Neural progenitor cell (in vitro differentiated cells): ENCODE results near the gene SH3BP5. TPM values are rescaled to one million over a fixed set of nuclear protein-coding genes. Genes with fewer than 3 reads are reported as not detected.

Experiments
- DNase-seq: peaks from one replicate; pipeline ENCODE4 v3.0.0-alpha.2; 2016; ENCODE audit warnings: low spot score
- H2AFZ ChIP-seq: fragments of 200-600 bp; sonication (generic); replicated peaks from 2 replicates; pipeline ENCODE4 v1.6.1; 2016; ENCODE audit warnings: antibody characterized with exemption
- H3F3A ChIP-seq: fragments of 200-600 bp; sonication (generic); 2 replicates; pipeline ENCODE4 v1.6.1; 2016; ENCODE audit warnings: antibody characterized with exemption, low read depth
- H3K27ac ChIP-seq: fragments of 200-600 bp; sonication (generic); 2 replicates; pipeline ENCODE4 v1.5.1; 2016; ENCODE audit warnings: mild to moderate bottlenecking
- H3K27me3 ChIP-seq: fragments of 200-600 bp; sonication (generic); 2 replicates; pipeline ENCODE4 v1.6.1; 2016; ENCODE audit warnings: mild to moderate bottlenecking, moderate library complexity
- H3K36me3 ChIP-seq: fragments of 200-600 bp; sonication (generic); 2 replicates; pipeline ENCODE4 v1.5.1; 2016
- H3K4me1 ChIP-seq: fragments of 200-600 bp; sonication (generic); 2 replicates; pipeline ENCODE4 v1.6.1; 2016; ENCODE audit warnings: mixed run types
- H3K4me2 ChIP-seq: fragments of 200-600 bp; sonication (generic); 2 replicates; pipeline ENCODE4 v1.6.1; 2016
- H3K4me3 ChIP-seq: fragments of 200-600 bp; sonication (generic); 2 replicates; pipeline ENCODE4 v1.5.1; 2016
- H3K79me2 ChIP-seq: fragments of 200-600 bp; sonication (generic); 2 replicates; pipeline ENCODE4 v1.6.1; 2016; ENCODE audit warnings: low read depth
- H3K9ac ChIP-seq: fragments of 200-600 bp; sonication (generic); 2 replicates; pipeline ENCODE4 v1.6.1; 2016
- H3K9me3 ChIP-seq: fragments of 200-600 bp; sonication (generic); 2 replicates; pipeline ENCODE4 v1.5.1; 2016; ENCODE audit warnings: low read depth
- H4K20me1 ChIP-seq: fragments of 200-600 bp; sonication (generic); 2 replicates; pipeline ENCODE4 v1.6.1; 2016; ENCODE audit warnings: low read depth
- H3K27ac Mint-ChIP-seq: 3 replicates; pipeline ENCODE4 v1.8.0; 2021; ENCODE audit warnings: mixed read lengths
- H3K27me3 Mint-ChIP-seq: 2 replicates; pipeline ENCODE4 v1.8.0; 2022; ENCODE audit warnings: low read depth, mild to moderate bottlenecking, inconsistent platforms, moderate library complexity, mixed read lengths; ENCODE audit not compliant: insufficient read depth
- H3K36me3 Mint-ChIP-seq: 3 replicates; pipeline ENCODE4 v1.8.0; 2021; ENCODE audit warnings: mixed read lengths
- H3K4me1 Mint-ChIP-seq: 3 replicates; pipeline ENCODE4 v1.8.0; 2021; ENCODE audit warnings: mixed read lengths
- H3K4me3 Mint-ChIP-seq: 3 replicates; pipeline ENCODE4 v1.8.0; 2021; ENCODE audit warnings: mild to moderate bottlenecking, moderate library complexity, mixed read lengths
- H3K9me3 Mint-ChIP-seq: 3 replicates; pipeline ENCODE4 v1.8.0; 2020; ENCODE audit warnings: mixed read lengths
- EZH2 ChIP-seq: fragments of 200-600 bp; sonication (generic); IDR thresholded peaks from 2 replicates; pipeline ENCODE4 v1.6.1; 2017; ENCODE audit warnings: antibody characterized with exemption, mild to moderate bottlenecking, moderate library complexity
- EZH2phosphoT487 ChIP-seq: fragments of 200-600 bp; sonication (generic); IDR thresholded peaks from 2 replicates; pipeline ENCODE4 v1.6.1; 2017; ENCODE audit warnings: antibody characterized with exemption
- total RNA-seq: library from RNA; depleted of rRNA; stranded (reverse); fragments of >200 nt; gene quantifications from 2 replicates; pipeline ENCODE4 v1.2.3, GENCODE V29; 2015; ENCODE audit warnings: low replicate concordance
- TF ChIP-seq, protein P1 (sequence below): fragments of 200-600 bp; sonication (generic); IDR thresholded peaks from 2 replicates; pipeline ENCODE4 v1.5.1; 2017; ENCODE audit warnings: antibody characterized with exemption, mild to moderate bottlenecking

Gene SH3BP5
- total RNA-seq, 1 donor from 2014 or later = 11.2 TPM

DNA sequence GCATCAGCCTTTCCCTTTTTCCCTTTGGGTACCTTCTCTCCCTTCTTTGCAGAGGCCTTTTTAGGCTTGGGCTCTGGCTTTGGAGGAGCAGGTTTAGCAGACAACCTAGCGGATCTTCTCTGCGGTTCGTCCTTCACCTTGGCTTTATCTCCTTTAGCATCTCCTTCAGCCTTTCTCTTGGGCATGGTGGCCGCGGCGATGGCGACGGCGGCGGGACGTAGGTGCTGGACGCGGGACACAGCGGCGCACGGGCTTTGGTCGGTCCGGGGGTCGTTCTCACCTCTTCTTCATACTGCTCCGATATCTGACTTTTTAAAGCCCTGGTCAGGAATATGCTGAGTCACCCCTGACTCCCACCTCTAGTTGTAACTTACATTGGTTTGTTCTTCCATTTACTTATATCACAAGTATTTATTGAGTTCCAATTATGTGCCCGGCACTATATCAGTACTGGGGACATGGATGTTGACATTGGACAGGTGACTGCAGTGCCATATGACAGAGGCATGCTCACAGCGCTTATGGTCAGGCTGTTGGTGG is 43.1 kb upstream of the SH3BP5 start:
- H3K9me3 ChIP-seq = no peaks in the 10 kb centered on the region
- H3K4me3 ChIP-seq = no peak overlapping the region
- H3K27ac ChIP-seq = no peak overlapping the region
- TF ChIP-seq EZH2 (no peak), EZH2phosphoT487 (no peak)
- TF ChIP-seq, protein P1, sequence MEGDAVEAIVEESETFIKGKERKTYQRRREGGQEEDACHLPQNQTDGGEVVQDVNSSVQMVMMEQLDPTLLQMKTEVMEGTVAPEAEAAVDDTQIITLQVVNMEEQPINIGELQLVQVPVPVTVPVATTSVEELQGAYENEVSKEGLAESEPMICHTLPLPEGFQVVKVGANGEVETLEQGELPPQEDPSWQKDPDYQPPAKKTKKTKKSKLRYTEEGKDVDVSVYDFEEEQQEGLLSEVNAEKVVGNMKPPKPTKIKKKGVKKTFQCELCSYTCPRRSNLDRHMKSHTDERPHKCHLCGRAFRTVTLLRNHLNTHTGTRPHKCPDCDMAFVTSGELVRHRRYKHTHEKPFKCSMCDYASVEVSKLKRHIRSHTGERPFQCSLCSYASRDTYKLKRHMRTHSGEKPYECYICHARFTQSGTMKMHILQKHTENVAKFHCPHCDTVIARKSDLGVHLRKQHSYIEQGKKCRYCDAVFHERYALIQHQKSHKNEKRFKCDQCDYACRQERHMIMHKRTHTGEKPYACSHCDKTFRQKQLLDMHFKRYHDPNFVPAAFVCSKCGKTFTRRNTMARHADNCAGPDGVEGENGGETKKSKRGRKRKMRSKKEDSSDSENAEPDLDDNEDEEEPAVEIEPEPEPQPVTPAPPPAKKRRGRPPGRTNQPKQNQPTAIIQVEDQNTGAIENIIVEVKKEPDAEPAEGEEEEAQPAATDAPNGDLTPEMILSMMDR = no peak
- no peaks in the 10 kb centered on the region for H4K20me1 ChIP-seq
- no peak overlapping the region for H3K4me3 Mint-ChIP-seq
- H3K79me2 ChIP-seq = no peaks in the 10 kb centered on the region
- no peaks in the 10 kb centered on the region for H3K9me3 Mint-ChIP-seq
- no peak overlapping the region for H3K27ac Mint-ChIP-seq
- DNase-seq = no peak
- no peaks in the 10 kb centered on the region for H3K36me3 ChIP-seq
- no peak overlapping the region for H3K4me2 ChIP-seq
- H3K4me1 Mint-ChIP-seq = no peaks in the 10 kb centered on the region
- peaks cover 5% of the 10 kb centered on the region for H3K27me3 Mint-ChIP-seq
- H3K4me1 ChIP-seq = no peaks in the 10 kb centered on the region
- H3K9ac ChIP-seq = no peak overlapping the region
- no peaks in the 10 kb centered on the region for H3K27me3 ChIP-seq
- no peaks in the 10 kb centered on the region for H3K36me3 Mint-ChIP-seq
- H3F3A ChIP-seq = no peaks in the 10 kb centered on the region
- H2AFZ ChIP-seq = no peak overlapping the region

DNA sequence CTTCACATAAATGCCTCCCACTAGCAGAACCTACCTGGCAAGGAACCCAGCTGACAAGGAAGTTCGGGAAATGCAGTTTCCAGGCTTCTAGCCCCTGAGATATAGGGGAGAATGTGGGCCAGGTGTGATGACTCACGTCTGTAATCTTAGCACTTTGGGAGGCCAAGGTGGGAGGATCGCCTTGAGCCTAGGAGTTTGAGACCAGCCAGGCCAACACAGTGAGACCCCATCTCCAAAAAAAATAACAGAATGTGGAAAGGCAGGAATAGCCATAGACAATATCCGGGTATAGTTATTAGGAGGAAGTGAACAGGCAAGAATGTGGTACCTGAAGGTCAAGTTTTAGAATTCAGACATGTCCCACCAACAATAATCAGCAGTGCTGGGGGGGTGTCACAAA is 40.5 kb upstream of the SH3BP5 start:
- no peaks in the 10 kb centered on the region for H3K4me1 Mint-ChIP-seq
- H3K4me2 ChIP-seq = no peak overlapping the region
- no peaks in the 10 kb centered on the region for H3F3A ChIP-seq
- peaks cover 8% of the 10 kb centered on the region for H3K27me3 Mint-ChIP-seq
- no peak overlapping the region for H3K4me3 ChIP-seq
- no peak overlapping the region for H3K4me3 Mint-ChIP-seq
- no peaks in the 10 kb centered on the region for H3K79me2 ChIP-seq
- H4K20me1 ChIP-seq = no peaks in the 10 kb centered on the region
- no peaks in the 10 kb centered on the region for H3K36me3 ChIP-seq
- H3K27me3 ChIP-seq = no peaks in the 10 kb centered on the region
- no peak overlapping the region for H2AFZ ChIP-seq
- no peaks in the 10 kb centered on the region for H3K36me3 Mint-ChIP-seq
- H3K9me3 Mint-ChIP-seq = no peaks in the 10 kb centered on the region
- H3K27ac Mint-ChIP-seq = no peak overlapping the region
- no peak overlapping the region for H3K9ac ChIP-seq
- H3K4me1 ChIP-seq = no peaks in the 10 kb centered on the region
- no peak overlapping the region for H3K27ac ChIP-seq
- DNase-seq = no peak
- TF ChIP-seq, protein P1 = no peak
- no peak for TF ChIP-seq EZH2phosphoT487
- TF ChIP-seq EZH2 = no peak
- H3K9me3 ChIP-seq = no peaks in the 10 kb centered on the region

DNA sequence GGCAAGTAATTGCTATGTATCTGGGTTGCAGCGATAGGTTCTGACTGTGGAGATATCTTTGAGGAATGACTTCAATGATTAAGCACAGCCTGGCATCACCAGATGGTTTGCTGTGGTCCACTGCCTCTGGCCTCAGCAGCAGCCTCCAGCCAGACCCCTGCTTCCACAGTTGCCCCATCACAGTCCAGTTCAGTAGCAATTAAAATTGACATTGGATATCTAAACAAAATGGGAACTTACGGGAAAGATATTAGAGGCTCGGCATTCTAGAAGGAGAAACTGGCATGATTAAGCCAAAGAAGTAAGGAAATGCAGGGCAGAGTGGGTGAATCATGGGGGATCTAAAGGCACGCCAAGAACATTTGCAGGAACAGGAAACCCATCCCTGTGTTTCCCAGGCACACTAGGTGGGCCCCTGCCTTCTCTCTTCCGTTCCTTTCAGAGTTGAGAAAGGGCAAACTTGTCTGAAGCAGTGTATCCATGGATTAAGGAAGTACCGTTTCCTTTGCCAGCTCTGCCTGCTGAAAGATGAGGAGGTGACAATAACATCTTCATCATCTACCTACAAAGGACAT is 36.3 kb upstream of the SH3BP5 start:
- H4K20me1 ChIP-seq = no peaks in the 10 kb centered on the region
- DNase-seq = no peak
- H3K4me3 ChIP-seq = no peak overlapping the region
- no peaks in the 10 kb centered on the region for H3K4me1 ChIP-seq
- Mint-ChIP-seq H3K27ac (no peak overlapping the region), H3K9me3 (peaks cover 3% of the 10 kb centered on the region), H3K4me3 (no peak overlapping the region), H3K36me3 (no peaks in the 10 kb centered on the region), H3K4me1 (no peaks in the 10 kb centered on the region), H3K27me3 (peaks cover 6% of the 10 kb centered on the region)
- no peak overlapping the region for H2AFZ ChIP-seq
- H3K9me3 ChIP-seq = no peaks in the 10 kb centered on the region
- H3K9ac ChIP-seq = no peak overlapping the region
- TF ChIP-seq EZH2 (no peak), EZH2phosphoT487 (no peak)
- TF ChIP-seq, protein P1 = no peak
- no peak overlapping the region for H3K27ac ChIP-seq
- H3F3A ChIP-seq = no peaks in the 10 kb centered on the region
- no peak overlapping the region for H3K4me2 ChIP-seq
- H3K27me3 ChIP-seq = no peaks in the 10 kb centered on the region
- no peaks in the 10 kb centered on the region for H3K79me2 ChIP-seq
- no peaks in the 10 kb centered on the region for H3K36me3 ChIP-seq
